HG03457 (cell line): ENCODE data around the gene SLC25A45.
"Not testable (repeated sequence)": the region's sequence is repeated elsewhere in the genome, so short reads cannot be mapped to it uniquely, and the experiment has no call there.

Experiments used
- ATAC-seq: cut with Tn5 transposase; IDR thresholded peaks from one replicate; pipeline ENCODE4 v1.9.1; 2021; ENCODE audit warnings: moderate number of reproducible peaks; ENCODE audit not compliant: unreplicated experiment

The SLC25A45 gene

GRCh38 chr11:65363770-65364169 lies 18.7 kb downstream of the SLC25A45 start:
- ATAC-seq = no peak

GRCh38 chr11:65362966-65363365 lies 19.5 kb downstream of the SLC25A45 start:
- no peak for ATAC-seq

GRCh38 chr11:65362320-65362931 lies 20.0 kb downstream of the SLC25A45 start:
- ATAC-seq = no peak

GRCh38 chr11:65357856-65358356 lies 24.5 kb downstream of the SLC25A45 start:
- ATAC-seq = no peak

- ATAC-seq = no peak
Observed at GRCh38 chr11:65356394-65356972, 26.0 kb downstream of the SLC25A45 start.

- ATAC-seq = no peak
Observed at GRCh38 chr11:65355776-65356393, 26.6 kb downstream of the SLC25A45 start.

GRCh38 chr11:65355013-65355775 lies 27.3 kb downstream of the SLC25A45 start:
- peak; percentile 20 for ATAC-seq

GRCh38 chr11:65354265-65355012 lies 28.0 kb downstream of the SLC25A45 start, which contains the start of gene TIGD3:
Gene TIGD3, plus strand, starts transcription at chr11:65354751. Its CDS starts 1,058 bp downstream, at chr11:65355809.
- peak; percentile 65 for ATAC-seq

- no peak for ATAC-seq
Observed at GRCh38 chr11:65353900-65354264, 28.6 kb downstream of the SLC25A45 start.

GRCh38 chr11:65353376-65353775 lies 29.1 kb downstream of the SLC25A45 start:
- no peak for ATAC-seq

GRCh38 chr11:65352783-65353182 lies 29.7 kb downstream of the SLC25A45 start:
- no peak for ATAC-seq

GRCh38 chr11:65351511-65351910 lies 30.9 kb downstream of the SLC25A45 start:
- ATAC-seq = no peak

GRCh38 chr11:65341856-65342255 lies 40.6 kb downstream of the SLC25A45 start:
- ATAC-seq = no peak

- no peak for ATAC-seq
Observed at GRCh38 chr11:65340226-65340625, 42.2 kb downstream of the SLC25A45 start.

GRCh38 chr11:65338676-65339075 lies 43.8 kb downstream of the SLC25A45 start:
- ATAC-seq = no peak

- ATAC-seq = no peak
Observed at GRCh38 chr11:65334696-65335295, 47.6 kb downstream of the SLC25A45 start.

- not testable (repeated sequence) for ATAC-seq
Observed at GRCh38 chr11:65332591-65332990, 49.9 kb downstream of the SLC25A45 start.

- ATAC-seq = no peak
Observed at GRCh38 chr11:65330544-65330943, 51.9 kb downstream of the SLC25A45 start.

- ATAC-seq = no peak
Observed at GRCh38 chr11:65329944-65330403, 52.5 kb downstream of the SLC25A45 start.

GRCh38 chr11:65329478-65329877 lies 53.0 kb downstream of the SLC25A45 start:
- ATAC-seq = no peak
